NCI-H2227 (cell line): ENCODE results near the gene RAB4B.
"Not testable (repeated sequence)": the region's sequence is repeated elsewhere in the genome, so short reads cannot be mapped to it uniquely, and the experiment has no call there.

Experiments
- DNase-seq: peaks from one replicate; lab custom pipeline; 2025; ENCODE audit not compliant: unreplicated experiment; lab: John Stamatoyannopoulos, UW

RAB4B gene

DNA sequence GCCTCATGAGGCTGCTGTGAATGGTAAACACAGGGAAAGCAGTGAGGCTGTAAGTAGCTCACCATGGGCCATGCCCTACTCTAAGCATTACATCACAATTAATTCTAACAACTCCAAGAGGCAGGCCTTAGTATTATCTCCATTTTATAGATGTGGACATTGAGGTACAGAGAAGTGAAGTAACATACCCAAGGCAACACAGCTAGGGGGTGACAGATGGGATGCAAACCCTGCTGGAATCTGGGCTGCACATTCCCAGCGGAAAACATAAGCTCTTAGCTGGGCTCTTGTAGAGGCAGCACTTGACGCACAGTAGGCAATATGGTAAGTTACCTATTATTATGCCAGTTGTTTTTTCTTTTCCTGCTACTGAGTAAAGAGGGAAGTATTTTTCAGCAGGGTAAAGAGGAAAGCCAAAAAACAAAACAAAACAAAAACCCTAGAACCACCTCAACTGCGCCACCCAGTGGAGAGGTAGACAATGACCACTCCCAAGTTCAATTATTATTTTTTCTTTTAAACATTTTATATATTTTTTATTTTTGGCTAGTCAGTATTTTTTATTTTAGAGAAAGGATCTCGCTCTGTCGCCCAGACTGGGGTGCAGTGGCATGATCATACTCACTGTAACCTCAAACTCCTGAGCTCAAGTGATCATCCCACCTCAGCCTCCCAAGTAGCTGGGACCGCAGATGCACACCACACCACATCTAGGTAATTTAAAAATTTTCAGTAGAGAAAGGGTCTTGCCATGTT is 41.6 kb downstream of the RAB4B start:
- not testable (repeated sequence) for DNase-seq

DNA sequence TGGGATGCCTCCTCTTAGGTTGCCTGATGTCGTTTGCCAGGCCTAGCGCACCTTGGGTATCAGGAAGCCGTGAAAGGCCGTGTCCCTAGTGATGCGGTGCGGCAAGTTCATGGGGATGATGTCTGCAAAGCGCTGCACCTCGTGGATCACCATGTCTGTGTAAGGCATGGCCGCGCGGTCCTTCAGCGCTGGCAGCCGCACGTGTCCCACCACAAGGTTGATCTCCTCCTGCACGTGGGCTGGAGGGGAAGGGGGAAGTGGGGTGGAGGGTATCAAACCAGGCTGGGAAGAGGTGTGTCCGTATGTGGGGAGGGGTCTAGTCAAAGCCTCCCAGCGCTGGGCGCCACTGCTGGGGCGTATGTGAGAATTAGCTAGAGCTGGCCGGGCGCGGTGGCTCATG is 44.1 kb downstream of the RAB4B start:
- DNase-seq, result no peak

DNA sequence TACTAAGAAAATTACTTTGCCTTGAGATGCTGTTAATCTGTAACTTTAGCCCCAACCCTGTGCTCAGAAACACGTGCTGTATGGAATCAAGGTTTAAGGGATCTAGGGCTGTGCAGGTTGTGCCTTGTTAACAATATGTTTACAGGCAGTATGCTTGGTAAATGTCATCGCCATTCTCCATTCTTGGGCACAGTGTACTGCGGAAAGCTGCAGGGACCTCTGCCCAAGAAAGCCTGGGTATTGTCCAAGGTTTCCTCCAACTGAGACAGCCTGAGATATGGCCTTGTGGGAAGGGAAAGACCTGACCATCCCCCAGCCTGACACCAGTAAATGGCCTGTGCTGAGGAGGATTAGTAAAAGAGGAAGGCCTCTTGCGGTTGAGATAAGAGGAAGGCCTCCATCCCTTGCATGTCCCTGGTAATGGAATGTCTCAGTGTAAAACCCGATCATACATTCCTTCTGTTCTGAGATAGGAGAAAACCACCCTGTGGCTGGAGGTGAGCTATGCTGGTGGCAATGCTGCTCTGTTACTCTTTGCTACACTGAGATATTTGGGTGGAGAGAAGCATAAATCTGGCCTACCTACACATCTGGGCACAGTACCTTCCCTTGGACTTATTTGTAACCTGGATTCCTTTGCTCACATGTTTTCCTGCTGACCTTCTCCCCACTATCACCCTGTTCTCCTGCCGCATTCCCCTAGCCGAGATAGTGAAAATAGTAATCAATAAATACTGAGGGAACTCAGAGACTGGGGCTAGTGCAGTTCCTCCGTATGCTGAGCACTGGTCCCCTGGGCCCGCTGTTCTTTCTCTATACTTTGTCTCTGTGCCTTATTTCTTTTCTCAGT is 44.9 kb downstream of the RAB4B start:
- not testable (repeated sequence) for DNase-seq

DNA sequence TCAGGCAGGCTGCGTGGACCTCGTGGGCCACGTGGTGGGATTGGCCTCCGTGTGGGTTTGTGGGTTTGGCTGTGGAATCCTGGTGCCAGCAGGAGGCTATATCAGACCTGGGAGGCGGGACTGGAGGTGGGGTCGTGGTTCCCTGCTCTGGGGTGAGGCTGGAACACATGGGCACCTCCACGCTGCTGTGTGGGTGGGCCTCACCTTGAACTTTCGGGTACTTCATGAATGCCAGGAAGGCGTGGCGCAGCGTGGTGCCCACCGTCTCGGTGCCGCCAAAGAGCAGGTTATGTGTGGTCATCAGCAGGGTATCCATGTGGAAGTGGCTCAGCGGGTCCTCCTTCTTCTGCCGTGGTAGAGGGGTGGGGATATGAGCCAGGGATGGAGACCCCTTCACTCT is 46.9 kb downstream of the RAB4B start:
- DNase-seq, result not testable (repeated sequence)

DNA sequence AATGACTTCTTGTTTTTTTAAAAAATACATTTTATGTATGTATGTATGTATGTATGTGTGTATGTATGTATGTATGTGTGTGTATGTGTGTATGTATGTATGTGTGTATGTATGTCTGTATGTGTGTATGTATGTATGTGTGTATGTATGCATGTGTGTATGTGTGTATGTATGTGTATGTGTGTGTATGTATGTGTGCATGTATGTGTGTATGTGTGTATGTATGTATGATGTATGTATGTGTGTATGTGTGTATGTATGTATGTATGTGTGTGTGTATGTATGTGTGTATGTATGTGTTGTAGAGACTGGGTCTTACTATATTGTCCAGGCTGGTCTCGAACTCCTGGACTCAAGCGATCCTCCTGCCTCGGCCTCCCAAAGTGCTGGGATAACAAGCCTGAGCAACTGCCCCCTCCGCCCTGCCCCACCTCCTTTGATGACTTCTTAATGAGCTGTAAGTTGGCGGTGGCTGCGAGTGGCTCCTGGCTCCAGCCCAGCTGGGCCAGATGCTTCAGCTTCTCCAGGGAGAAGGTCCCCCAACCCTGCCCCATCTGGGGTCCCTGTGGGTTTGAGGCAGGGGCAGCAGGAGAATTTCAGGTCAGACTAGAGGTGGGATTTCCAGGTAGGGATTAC is 47.5 kb downstream of the RAB4B start:
- not testable (repeated sequence) for DNase-seq

DNA sequence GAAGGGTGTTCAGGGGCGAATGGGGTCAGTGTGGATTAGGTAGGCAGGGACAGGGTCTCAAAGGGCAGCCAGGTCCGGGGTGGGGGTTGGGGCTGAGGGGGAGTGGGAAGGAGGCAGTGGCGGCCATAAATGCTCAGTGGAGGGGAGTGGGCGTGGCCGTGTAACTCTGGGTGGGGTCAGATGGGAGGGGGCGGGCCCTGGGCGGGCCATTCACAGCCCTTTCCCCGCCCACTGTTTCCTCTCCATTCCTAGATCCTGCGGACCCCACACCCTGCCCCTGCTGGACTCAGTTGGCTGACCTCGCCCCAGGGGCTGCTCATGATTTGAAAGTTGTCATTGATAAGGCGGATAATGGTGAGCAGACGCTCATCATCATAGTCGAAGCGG is 48.3 kb downstream of the RAB4B start:
- DNase-seq, result not testable (repeated sequence)

DNA sequence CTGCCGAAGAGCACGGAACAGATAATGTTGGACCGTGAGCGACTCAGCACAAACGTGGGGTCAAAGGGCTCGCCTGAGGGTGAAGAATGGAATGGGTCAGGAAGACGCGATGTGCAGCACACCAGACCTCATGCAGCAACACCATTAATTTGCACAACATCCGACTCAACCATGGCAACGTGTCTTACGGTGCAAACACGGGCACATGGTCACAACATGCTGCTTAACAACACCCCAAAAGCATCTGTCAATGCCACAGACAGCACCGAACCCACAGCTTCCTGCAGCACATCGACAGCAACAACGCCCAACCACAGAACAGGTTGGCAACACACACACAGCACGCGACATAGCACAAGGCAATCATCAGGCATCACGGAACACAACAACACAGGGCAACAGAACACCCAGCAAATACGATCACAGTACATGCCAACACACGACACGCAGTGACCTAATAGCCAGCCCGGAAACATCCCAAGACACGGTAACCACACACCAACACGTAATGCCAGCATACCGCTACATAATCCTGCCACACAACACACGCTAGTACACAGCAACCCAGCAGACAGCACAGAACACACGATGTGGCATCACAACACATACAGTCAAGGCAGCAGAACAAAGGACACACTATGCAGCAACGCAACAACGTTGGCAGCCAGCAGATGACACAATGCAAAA is 48.8 kb downstream of the RAB4B start:
- not testable (repeated sequence) for DNase-seq

DNA sequence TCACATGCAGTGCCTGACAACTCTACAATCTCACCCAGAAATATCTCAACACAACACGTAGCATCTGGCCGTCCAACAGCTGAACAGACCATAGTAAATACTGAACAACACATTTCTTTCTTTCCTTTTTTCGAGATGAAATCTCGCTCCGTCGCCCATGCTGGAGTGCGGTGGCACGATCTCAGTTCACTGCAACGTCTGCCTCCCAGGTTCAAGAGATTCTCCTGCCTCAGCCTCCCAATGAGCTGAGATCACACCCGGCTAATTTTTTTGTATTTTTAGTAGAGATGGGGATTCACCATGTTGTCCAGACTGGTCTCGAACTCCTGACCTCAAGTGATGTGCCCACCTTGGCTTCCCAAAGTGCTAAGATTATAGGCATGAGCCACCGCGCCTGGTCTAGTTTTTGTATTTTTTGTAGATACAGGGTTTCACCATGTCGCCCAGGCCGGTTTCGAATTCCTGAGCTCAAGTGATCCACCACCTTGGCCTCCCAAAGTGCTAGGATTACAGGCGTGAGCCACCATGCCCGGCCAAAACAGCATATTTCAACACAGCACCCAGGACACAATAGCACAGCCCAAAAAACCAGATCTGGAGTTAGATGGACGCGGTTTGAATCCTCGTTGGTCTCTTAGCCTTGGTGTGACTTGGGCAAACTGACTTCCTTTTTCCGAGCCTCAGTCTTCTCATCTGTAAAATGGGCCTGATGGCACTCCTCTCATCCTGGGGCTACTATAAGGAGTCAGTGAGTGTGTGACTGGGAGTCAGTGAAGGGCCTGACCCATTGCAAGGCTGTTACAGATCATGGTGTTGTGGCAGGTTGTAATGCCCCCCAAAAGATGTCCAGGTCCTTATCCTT is 49.6 kb downstream of the RAB4B start:
- DNase-seq, result no peak

DNA sequence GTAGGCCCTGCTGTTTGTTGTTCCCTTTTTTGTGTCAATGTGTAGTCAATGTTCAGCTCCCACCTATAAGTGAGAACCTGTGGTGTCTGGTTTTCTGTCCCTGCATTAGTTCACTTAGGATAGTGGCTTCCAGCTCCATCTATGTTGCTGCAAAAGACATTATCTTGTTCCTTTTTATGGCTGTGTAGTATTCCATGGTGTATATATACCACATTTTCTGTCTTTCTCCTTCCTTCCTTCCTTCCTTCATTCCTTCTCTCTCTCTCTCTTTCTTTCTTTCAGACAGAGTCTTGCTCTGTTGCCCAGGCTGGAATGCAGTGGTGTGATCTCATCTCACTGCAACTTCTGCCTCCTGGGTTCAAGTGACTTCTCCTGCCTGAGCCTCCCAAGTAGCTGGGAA is 51.2 kb downstream of the RAB4B start:
- no peak for DNase-seq

DNA sequence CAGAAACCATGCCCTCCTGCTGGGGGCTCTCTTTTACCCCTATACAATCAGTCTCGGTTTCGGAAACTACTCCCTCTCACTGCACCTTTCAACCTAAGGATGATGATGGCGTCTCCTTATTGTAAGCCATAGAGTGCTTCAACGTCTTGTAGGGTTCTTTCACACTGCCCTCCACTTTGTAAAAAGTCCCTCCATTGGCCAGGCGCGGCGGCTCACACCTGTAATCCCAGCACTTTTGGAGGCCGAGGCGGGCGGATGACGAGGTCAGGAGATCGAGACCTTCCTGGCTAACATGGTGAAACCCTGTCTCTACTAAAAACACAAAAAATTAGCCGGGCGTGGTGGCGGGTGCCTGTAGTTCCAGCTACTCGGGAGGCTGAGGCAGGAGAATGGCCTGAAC is 52.7 kb downstream of the RAB4B start:
- not testable (repeated sequence) for DNase-seq

DNA sequence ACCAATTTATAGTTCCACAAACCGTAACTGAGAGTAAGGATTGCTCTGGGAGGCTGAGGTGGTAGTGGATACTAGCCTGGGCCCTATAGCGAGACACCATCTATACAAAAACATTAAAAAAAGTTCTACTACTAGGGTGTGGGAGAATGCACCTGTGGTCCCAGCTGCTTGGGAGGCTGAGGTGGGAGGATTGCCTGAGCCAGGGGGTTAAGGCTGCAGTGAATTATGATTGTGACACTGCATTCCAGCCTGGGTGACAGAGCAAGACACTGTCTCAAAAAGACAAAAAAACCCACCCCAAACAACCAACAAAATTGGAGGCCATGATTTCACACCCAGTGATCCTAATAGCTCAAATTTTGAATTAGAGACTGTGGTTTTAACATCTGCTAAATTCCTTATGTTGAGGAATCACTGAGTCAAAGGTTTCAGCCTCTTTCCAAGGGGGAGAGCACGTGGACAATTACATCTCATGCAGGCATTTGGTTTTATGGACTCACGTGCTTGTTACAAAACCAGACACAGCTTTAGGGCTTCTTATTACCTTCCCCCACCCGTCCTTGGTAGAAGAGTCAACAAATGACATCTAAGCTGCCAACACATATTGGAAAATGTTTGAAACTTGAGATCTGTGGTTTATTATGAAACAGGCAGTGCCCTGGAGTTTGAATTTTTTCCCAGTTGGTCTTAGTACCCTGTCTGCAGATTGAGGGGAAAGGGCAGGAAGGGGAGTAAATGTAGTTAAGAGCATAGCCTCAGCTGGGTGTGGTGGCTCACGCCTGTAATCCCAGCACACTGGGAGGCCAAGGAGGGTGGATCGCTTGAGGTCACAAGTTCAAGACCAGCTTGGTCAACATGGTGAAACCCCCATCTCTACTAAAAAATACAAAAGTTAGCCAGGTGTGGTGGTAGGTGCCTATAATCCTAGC is 53.7 kb downstream of the RAB4B start:
- no peak for DNase-seq

DNA sequence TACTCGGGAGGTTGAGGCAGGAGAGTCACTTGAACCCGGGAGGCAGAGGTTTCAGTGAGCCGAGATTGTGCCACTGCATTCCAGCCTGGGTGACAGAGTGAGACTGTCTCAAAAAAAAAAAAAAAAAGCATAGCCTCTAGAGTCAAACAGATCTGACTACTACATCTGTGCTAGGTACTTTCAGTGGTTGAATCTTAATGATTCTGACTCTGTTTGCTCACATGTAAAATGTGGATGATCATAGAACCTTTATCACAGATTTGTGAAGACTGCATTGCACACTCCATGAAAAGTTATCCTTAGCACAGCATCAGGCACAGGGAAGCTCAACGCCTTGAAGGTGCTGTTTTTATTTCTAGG is 54.4 kb downstream of the RAB4B start:
- not testable (repeated sequence) for DNase-seq

DNA sequence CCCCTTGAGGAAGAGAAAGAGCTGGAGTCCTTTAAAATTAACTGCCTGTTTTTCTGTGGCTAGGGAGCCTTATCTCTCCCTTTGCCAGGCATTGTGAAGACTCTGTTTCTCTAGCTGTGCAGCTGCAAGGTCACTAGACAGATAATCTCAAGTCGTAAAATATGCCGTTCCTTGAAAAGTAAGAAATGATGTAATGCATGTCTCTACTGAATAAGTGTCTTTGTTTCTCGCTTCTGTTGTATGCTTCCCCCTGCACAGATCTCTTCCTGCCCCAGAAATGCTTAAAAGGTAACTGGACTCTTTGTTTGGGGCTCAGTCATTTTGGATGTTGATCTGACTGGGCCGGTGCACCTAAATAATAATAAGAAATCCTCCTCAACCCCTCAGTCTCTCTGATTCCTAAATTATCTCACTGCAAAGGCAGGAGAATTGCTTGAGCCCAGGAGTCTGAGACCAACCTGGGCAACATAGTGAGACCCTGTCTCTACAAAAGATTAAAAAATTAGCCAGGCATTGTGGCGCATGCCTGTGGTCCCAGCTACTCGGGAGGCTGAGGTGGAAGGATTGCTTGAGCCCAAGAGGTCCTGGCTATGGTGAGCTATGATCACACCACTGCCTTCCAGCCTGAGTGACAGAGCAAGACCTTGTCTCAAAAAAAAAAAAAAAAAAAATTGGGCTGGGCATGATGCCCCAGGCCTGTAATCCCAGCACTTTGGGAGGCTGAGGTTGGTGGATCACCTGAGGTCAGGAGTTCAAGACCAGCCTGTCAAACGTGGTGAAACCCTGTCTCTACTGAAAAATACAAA is 55.9 kb downstream of the RAB4B start:
- not testable (repeated sequence) for DNase-seq

DNA sequence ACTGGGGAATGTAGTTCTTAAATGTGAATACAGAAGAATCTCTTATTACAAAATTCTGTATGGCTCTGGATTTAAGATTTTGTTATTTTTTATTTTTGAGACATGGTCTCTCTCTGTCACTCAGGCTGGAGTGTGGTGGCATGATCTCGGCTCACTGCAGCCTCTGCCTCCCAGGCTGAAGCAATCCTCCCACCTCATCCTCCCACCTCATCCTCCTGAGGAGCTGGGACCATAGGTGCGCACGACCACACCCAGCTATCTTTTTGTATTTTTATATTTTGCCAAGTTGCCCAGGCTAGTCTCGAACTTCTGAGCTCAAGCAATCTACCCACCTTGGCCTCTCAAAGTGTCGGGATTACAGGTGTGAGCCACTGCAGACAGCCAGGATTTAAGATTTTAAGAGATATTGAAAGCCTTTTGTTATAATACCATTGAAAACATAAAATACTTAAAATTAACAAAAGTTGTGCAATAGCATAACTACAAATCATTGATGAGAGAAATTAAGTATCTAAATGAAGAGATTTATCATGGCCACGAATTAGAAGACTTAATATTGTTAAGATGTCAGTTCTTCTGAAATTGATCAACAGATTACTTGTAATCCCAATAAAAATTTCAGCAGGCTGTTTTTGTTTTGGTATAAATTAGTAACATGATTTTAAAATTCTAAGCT is 58.8 kb downstream of the RAB4B start:
- no peak for DNase-seq

DNA sequence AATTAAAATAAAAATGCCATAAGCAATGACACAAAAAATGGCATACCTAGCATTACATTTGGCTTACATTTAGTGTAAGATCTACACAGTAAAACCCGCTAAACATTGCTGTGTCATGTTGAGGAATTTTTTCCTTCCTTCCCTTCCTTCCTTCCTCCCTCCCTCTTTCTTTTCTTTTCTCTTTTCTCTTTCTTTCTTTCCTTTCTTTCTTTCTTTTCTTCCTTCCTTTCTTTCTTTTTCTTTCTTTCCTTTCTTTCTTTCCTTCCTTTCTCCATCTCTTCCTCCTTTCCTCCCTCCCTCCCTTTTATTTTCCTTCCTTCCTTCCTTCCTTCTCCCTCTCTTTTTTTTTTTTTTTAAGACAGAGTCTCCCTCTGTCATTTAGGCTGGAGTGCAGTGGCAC is 60.4 kb downstream of the RAB4B start:
- DNase-seq, result not testable (repeated sequence)

DNA sequence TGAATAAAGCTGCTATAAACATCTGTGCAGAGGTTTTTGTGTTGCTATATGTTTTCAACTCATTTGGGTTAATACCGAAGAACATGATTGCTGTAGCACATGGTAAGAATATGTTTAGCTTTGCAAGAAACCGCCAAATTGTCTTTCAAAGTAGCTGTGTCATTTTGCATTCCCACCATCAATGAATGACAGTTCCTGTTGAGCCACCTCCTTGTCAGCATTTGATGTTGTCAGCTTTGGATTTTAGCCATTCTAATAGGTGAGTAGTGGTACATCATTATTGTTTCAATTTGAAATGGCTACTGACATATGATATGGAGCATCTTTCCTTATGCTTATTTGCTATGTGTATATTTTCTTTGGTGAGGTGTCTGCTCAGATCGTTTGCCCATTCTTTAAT is 64.0 kb downstream of the RAB4B start:
- DNase-seq, result not testable (repeated sequence)

DNA sequence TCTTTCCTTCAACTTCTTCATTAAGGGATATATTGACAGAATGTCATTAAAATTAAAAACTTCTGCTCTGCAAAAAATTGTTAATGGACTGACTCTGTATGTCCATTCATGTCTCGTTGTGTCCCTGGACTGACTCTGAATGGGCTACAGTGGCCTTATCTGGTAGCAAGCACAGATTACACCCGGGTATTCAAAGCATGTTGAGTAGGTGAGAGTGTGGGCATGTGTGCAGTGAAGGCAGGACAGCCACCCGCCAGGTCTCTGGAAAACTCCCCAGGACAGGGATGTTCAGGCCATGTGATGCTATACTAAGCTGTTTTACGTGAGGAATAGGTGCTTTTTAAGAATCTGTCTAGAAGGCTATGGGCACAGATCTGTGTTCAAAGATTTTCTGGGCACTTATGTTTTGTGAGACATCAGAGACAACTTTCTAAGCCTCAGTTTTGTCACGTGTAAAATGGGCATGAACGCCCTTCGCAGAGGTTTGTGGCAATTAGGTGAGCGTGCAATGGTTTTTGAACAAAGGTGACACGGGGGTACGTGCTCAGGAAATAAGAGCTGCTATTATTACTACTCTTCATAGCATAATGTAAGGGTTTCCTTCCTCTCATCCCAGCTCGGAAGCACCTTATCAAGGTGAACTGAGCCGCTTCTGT is 65.1 kb downstream of the RAB4B start:
- DNase-seq, result not testable (repeated sequence)
